Loucy (cell line): Measurements from ENCODE around the gene BLNK.

Experiments used
- H2AFZ ChIP-seq: fragments of 200-600 bp; sonication (generic); 2 replicates; pipeline ENCODE4 v1.6.0; 2016; ENCODE audit warnings: antibody characterized with exemption, mild to moderate bottlenecking, low read length, moderate library complexity
- H3F3A ChIP-seq: fragments of 200-600 bp; 2 replicates; pipeline ENCODE4 v1.6.0; 2016; ENCODE audit warnings: antibody characterized with exemption, low read depth, mild to moderate bottlenecking
- H3K27me3 ChIP-seq: fragments of 200-600 bp; sonication (generic); 2 replicates; pipeline ENCODE4 v1.6.1; 2014; ENCODE audit warnings: low read length, mild to moderate bottlenecking; ENCODE audit not compliant: insufficient read depth, poor library complexity, severe bottlenecking
- H3K36me3 ChIP-seq: fragments of 200-600 bp; sonication (generic); 2 replicates; pipeline ENCODE4 v1.6.1; 2016; ENCODE audit warnings: low read length; ENCODE audit not compliant: insufficient read depth
- H3K4me1 ChIP-seq: fragments of 200-600 bp; sonication (generic); 2 replicates; pipeline ENCODE4 v1.5.1; 2014; ENCODE audit warnings: low read length, mild to moderate bottlenecking; ENCODE audit not compliant: insufficient read depth, poor library complexity, severe bottlenecking
- H3K4me2 ChIP-seq: fragments of 200-600 bp; sonication (generic); 2 replicates; pipeline ENCODE4 v1.6.0; 2014; ENCODE audit warnings: antibody characterized with exemption, low read length, low read depth, mild to moderate bottlenecking; ENCODE audit not compliant: poor library complexity, severe bottlenecking
- H3K4me3 ChIP-seq: fragments of 200-600 bp; sonication (generic); 2 replicates; pipeline ENCODE4 v1.5.1; 2014; ENCODE audit warnings: low read length, mild to moderate bottlenecking, mixed read lengths; ENCODE audit not compliant: poor library complexity, severe bottlenecking
- H3K79me2 ChIP-seq: fragments of 200-600 bp; sonication (generic); 2 replicates; pipeline ENCODE4 v1.6.1; 2014; ENCODE audit warnings: low read length; ENCODE audit not compliant: insufficient read depth
- H3K9ac ChIP-seq: fragments of 200-600 bp; sonication (generic); 2 replicates; pipeline ENCODE4 v1.6.0; 2014; ENCODE audit warnings: mild to moderate bottlenecking, low read depth, low read length, moderate library complexity; ENCODE audit not compliant: poor library complexity, severe bottlenecking
- H3K9me2 ChIP-seq: fragments of 200-600 bp; sonication (generic); replicated peaks from 2 replicates; pipeline ENCODE4 v1.6.1; 2016; ENCODE audit warnings: low read depth, low read length, mixed read lengths
- H3K9me3 ChIP-seq: fragments of 200-600 bp; sonication (generic); 2 replicates; pipeline ENCODE4 v1.6.1; 2014; ENCODE audit warnings: mild to moderate bottlenecking, antibody characterized with exemption, low read length, low read depth; ENCODE audit not compliant: insufficient read depth
- H4K20me1 ChIP-seq: fragments of 200-600 bp; sonication (generic); 2 replicates; pipeline ENCODE4 v1.6.0; 2014; ENCODE audit warnings: antibody characterized with exemption, low read length, mild to moderate bottlenecking; ENCODE audit not compliant: insufficient read depth, poor library complexity, severe bottlenecking
- CTCF ChIP-seq: fragments of 200-600 bp; sonication (generic); conservative IDR thresholded peaks from 2 replicates; pipeline ENCODE4 v1.5.1; 2014; ENCODE audit warnings: mild to moderate bottlenecking, antibody characterized with exemption, low read length
- EZH2phosphoT487 ChIP-seq: fragments of 200-600 bp; IDR thresholded peaks from 2 replicates; pipeline ENCODE4 v1.6.1; 2018; ENCODE audit warnings: antibody characterized with exemption, mild to moderate bottlenecking, moderate library complexity, borderline replicate concordance

The BLNK gene

GRCh38 chr10:96188916-96189315 lies 82.5 kb downstream of the BLNK start:
- Histone ChIP-seq H3K9ac (no peak overlapping the region), H4K20me1 (no peaks in the 10 kb centered on the region)
- TF ChIP-seq EZH2phosphoT487, result no peak
- TF ChIP-seq CTCF, result no peak

DNA sequence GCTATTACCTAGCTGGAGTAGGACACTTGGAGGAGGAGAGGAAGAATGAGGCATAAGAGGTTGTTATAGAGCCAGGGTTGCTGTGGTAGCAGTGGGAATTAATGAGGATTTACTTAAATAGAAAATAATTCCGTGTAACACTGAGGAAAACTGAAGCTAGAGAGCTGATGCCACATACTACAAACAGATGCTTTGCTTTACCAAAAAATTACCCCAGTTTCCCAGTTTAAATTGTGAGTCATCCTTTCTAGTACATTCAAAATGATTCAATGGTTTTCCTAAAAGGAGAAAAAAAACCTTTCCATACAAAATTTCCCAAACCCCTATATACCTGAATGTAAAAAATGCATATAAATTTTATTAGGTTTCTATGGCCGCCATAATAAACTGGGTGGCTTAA lies 82.9 kb downstream of the BLNK start:
- Histone ChIP-seq H3K27me3 (no peaks in the 10 kb centered on the region), H3K4me1 (no peaks in the 10 kb centered on the region), H3K9me2 (no peaks in the 10 kb centered on the region), H3K79me2 (no peaks in the 10 kb centered on the region), H3K9ac (no peak overlapping the region), H3K4me2 (no peak overlapping the region), H3K4me3 (no peak overlapping the region), H3K36me3 (no peaks in the 10 kb centered on the region), H4K20me1 (no peaks in the 10 kb centered on the region), H2AFZ (no peak overlapping the region), H3K9me3 (no peaks in the 10 kb centered on the region), H3F3A (no peaks in the 10 kb centered on the region)
- TF ChIP-seq EZH2phosphoT487 (no peak), CTCF (no peak)

More at GRCh38 chr10:96188916-96189315, 82.5 kb downstream of the BLNK start:
- no peaks in the 10 kb centered on the region for H3K9me2 ChIP-seq
- H3K9me3 ChIP-seq, result no peaks in the 10 kb centered on the region
- no peaks in the 10 kb centered on the region for H3K36me3 ChIP-seq
- H3K4me1 ChIP-seq, result no peaks in the 10 kb centered on the region
- no peaks in the 10 kb centered on the region for H3F3A ChIP-seq
- no peaks in the 10 kb centered on the region for H3K79me2 ChIP-seq
- H3K4me3 ChIP-seq, result no peak overlapping the region
- H2AFZ ChIP-seq, result no peak overlapping the region
- no peaks in the 10 kb centered on the region for H3K27me3 ChIP-seq
- no peak overlapping the region for H3K4me2 ChIP-seq

- H3K4me3 ChIP-seq, result no peak overlapping the region
- no peak overlapping the region for H3K9ac ChIP-seq
- no peak overlapping the region for H3K4me2 ChIP-seq
- no peak for TF ChIP-seq EZH2phosphoT487
- TF ChIP-seq CTCF, result no peak
- peaks cover 8% of the 10 kb centered on the region for H3K27me3 ChIP-seq
- H4K20me1 ChIP-seq, result no peaks in the 10 kb centered on the region
- H3K9me3 ChIP-seq, result peaks cover 2% of the 10 kb centered on the region; the same call in 1 of the 2 replicates
- H3K9me2 ChIP-seq, result no peaks in the 10 kb centered on the region
- no peaks in the 10 kb centered on the region for H3K36me3 ChIP-seq
- no peak overlapping the region for H2AFZ ChIP-seq
- H3K79me2 ChIP-seq, result no peaks in the 10 kb centered on the region
- H3F3A ChIP-seq, result no peaks in the 10 kb centered on the region
- no peaks in the 10 kb centered on the region for H3K4me1 ChIP-seq
Observed at GRCh38 chr10:96176985-96177384, 94.4 kb downstream of the BLNK start.
